Measurements from ENCODE around the gene SMPD4.
"Not testable (repeated sequence)": the region's sequence is repeated elsewhere in the genome, so short reads cannot be mapped to it uniquely, and the experiment has no call there.

GRCh38 chr2:130228467-130229160 is 47.2 kb upstream of the SMPD4 start:
- not testable (repeated sequence) for TF ChIP-seq CTCF (IDR thresholded peaks at IDR 0.05; ENCODE audit: insufficient read depth, low read length, poor library complexity, severe bottlenecking); EZH2phosphoT487 (conservative IDR thresholded peaks at IDR 0.05; ENCODE audit: low read length)
